ENCODE results near the gene UMODL1. TPM values are rescaled to one million over a fixed set of nuclear protein-coding genes. Genes with fewer than 3 reads are reported as not detected.
A peak's percentile ranks its signal among the peaks of the same experiment; 100 is the strongest.

UMODL1 gene
- total RNA-seq, 1 donor from 2014 or later, result not detected

GRCh38 chr21:42120903-42121535, 49.9 kb downstream of the UMODL1 start:
- Mint-ChIP-seq H3K4me1 (ENCODE audit: unreplicated experiment) (peaks cover 31% of the 10 kb centered on the region), H3K4me3 (ENCODE audit: unreplicated experiment) (no peak overlapping the region), H3K36me3 (ENCODE audit: low read depth, unreplicated experiment) (peaks cover 3% of the 10 kb centered on the region), H3K9me3 (ENCODE audit: unreplicated experiment) (no peaks in the 10 kb centered on the region), H3K27ac (ENCODE audit: unreplicated experiment) (no peak overlapping the region), H3K27me3 (ENCODE audit: unreplicated experiment) (peaks cover 12% of the 10 kb centered on the region)
- TF ChIP-seq CTCF (IDR thresholded peaks at IDR 0.05; ENCODE audit: unreplicated experiment), result no peak
- no peak for DNase-seq (ENCODE audit: low spot score)

GRCh38 chr21:42121794-42122193, 50.7 kb downstream of the UMODL1 start:
- Mint-ChIP-seq H3K36me3 (ENCODE audit: low read depth, unreplicated experiment) (peaks cover 3% of the 10 kb centered on the region), H3K27me3 (ENCODE audit: unreplicated experiment) (peaks cover 13% of the 10 kb centered on the region), H3K27ac (ENCODE audit: unreplicated experiment) (no peak overlapping the region), H3K4me1 (ENCODE audit: unreplicated experiment) (peaks cover 31% of the 10 kb centered on the region), H3K4me3 (ENCODE audit: unreplicated experiment) (peak overlapping the region; percentile 21), H3K9me3 (ENCODE audit: unreplicated experiment) (no peaks in the 10 kb centered on the region)
- TF ChIP-seq CTCF (IDR thresholded peaks at IDR 0.05; ENCODE audit: unreplicated experiment), result no peak
- no peak for DNase-seq (ENCODE audit: low spot score)

GRCh38 chr21:42122398-42122797, 51.3 kb downstream of the UMODL1 start:
- Mint-ChIP-seq H3K27ac (ENCODE audit: unreplicated experiment) (no peak overlapping the region), H3K36me3 (ENCODE audit: low read depth, unreplicated experiment) (peaks cover 3% of the 10 kb centered on the region), H3K27me3 (ENCODE audit: unreplicated experiment) (peaks cover 13% of the 10 kb centered on the region), H3K9me3 (ENCODE audit: unreplicated experiment) (no peaks in the 10 kb centered on the region), H3K4me1 (ENCODE audit: unreplicated experiment) (peaks cover 31% of the 10 kb centered on the region), H3K4me3 (ENCODE audit: unreplicated experiment) (no peak overlapping the region)
- no peak for TF ChIP-seq CTCF (IDR thresholded peaks at IDR 0.05; ENCODE audit: unreplicated experiment)
- no peak for DNase-seq (ENCODE audit: low spot score)

DNA sequence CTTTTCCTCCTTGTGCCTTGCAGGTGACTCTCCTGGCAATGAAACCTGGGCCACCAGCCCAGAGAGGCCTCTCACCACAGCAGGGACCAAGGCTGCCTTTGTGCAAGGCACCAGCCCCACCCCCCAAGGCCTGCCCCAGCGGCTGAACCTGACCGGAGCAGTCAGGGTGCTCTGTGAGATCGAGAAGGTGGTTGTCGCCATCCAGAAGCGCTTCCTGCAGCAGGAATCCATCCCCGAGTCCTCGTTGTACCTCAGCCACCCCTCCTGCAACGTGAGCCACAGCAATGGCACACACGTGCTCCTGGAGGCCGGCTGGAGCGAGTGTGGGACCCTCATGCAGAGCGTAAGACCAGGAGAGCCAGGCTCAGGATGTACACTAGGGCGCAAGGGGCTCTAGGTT, 51.7 kb downstream of the UMODL1 start:
- peaks cover 3% of the 10 kb centered on the region for H3K36me3 Mint-ChIP-seq (ENCODE audit: low read depth, unreplicated experiment)
- H3K4me1 Mint-ChIP-seq (ENCODE audit: unreplicated experiment), result peaks cover 28% of the 10 kb centered on the region
- H3K9me3 Mint-ChIP-seq (ENCODE audit: unreplicated experiment), result no peaks in the 10 kb centered on the region
- no peak for DNase-seq (ENCODE audit: low spot score)
- H3K27me3 Mint-ChIP-seq (ENCODE audit: unreplicated experiment), result peaks cover 11% of the 10 kb centered on the region
- no peak overlapping the region for H3K4me3 Mint-ChIP-seq (ENCODE audit: unreplicated experiment)
- no peak for TF ChIP-seq CTCF (IDR thresholded peaks at IDR 0.05; ENCODE audit: unreplicated experiment)
- no peak overlapping the region for H3K27ac Mint-ChIP-seq (ENCODE audit: unreplicated experiment)

DNA sequence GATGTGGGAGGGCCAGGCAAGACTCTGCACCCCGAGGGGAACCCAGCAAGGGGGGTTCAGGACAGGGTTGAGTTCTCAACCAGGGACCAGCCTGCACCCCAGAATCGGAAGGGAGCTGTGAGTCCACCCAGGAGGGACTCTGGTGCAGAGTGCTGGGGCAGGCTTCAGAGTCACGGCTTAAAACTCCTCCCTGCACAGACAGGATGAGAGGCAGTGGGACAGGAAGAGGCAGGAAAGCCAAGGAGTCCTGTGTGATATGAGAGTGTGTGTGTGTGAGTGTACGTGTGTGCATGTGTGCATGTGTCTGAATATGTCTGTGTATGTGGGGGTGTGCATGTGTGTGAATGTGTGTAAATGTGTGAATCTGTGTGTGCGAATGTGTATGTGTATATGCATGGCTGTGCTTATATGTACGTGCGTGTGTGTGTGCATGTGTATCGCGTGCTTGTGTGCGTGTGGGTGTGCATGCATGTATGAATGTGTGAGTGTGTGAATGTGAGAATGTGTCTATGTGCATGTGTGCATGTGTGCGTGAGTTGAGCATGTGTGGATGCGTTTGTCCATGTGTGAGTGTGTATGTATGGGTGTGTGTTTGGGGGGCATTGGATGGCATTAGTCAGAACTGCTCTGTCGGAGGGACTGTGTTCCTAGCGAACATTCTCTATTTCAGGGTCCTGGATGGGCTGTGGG, 52.2 kb downstream of the UMODL1 start:
- peaks cover 3% of the 10 kb centered on the region for H3K36me3 Mint-ChIP-seq (ENCODE audit: low read depth, unreplicated experiment)
- peak overlapping the region; percentile 5 for H3K27ac Mint-ChIP-seq (ENCODE audit: unreplicated experiment)
- H3K4me3 Mint-ChIP-seq (ENCODE audit: unreplicated experiment), result peak overlapping the region; percentile 33
- no peak for TF ChIP-seq CTCF (IDR thresholded peaks at IDR 0.05; ENCODE audit: unreplicated experiment)
- peaks cover 25% of the 10 kb centered on the region for H3K4me1 Mint-ChIP-seq (ENCODE audit: unreplicated experiment)
- DNase-seq (ENCODE audit: low spot score), result no peak
- no peaks in the 10 kb centered on the region for H3K9me3 Mint-ChIP-seq (ENCODE audit: unreplicated experiment)
- peaks cover 11% of the 10 kb centered on the region for H3K27me3 Mint-ChIP-seq (ENCODE audit: unreplicated experiment)

Measured in endothelial cell (in vitro differentiated cells).